Measurements from ENCODE around the gene ANKRD13B.

ANKRD13B gene

GRCh38 chr17:29592850-29593551, at the start of gene ANKRD13B:
ANKRD13B (plus strand) TSS chr17:29593132; CDS start chr17:29593622, 490 bp downstream.
- no peak for TF ChIP-seq CTCF (IDR thresholded peaks at IDR 0.05; ENCODE audit: low read depth, low read length)

DNA sequence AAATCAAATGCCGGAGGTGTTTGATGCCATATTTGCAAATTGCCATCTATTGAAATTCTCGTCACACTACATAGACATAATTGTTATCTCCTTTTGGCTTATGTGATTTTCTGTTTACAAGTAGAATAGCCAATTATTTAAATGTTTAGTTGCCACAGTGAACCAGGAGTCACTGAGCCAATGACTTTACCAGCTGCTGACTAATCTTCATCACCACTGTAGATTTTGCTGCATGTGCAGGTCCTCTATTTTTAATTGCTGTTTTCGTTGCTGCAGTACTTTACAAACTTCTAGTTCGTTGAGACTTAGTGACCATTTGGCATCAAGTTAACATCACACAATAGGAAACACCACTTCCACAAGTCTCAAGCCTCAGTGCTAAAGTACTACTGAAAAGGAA, 48.9 kb upstream of the ANKRD13B start:
- H3K4me3 ChIP-seq (ENCODE audit: low read depth, low read length), result no peak overlapping the region
- no peak for TF ChIP-seq CTCF (IDR thresholded peaks at IDR 0.05; ENCODE audit: low read depth, low read length)

More at GRCh38 chr17:29592850-29593551, at the start of gene ANKRD13B:
- H3K4me3 ChIP-seq (ENCODE audit: low read depth, low read length), result peak within 1 kb of the TSS; percentile 59

GRCh38 chr17:29546085-29546484, 46.8 kb upstream of the ANKRD13B start:
- no peak overlapping the region for H3K4me3 ChIP-seq (ENCODE audit: low read depth, low read length)
- no peak for TF ChIP-seq CTCF (IDR thresholded peaks at IDR 0.05; ENCODE audit: low read depth, low read length)

- TF ChIP-seq CTCF (IDR thresholded peaks at IDR 0.05; ENCODE audit: low read depth, low read length), result no peak
- H3K4me3 ChIP-seq (ENCODE audit: low read depth, low read length), result no peak overlapping the region
Observed at GRCh38 chr17:29546830-29547229, 46.1 kb upstream of the ANKRD13B start.

GRCh38 chr17:29549177-29549923, 43.6 kb upstream of the ANKRD13B start:
- no peak for TF ChIP-seq CTCF (IDR thresholded peaks at IDR 0.05; ENCODE audit: low read depth, low read length)
- no peak overlapping the region for H3K4me3 ChIP-seq (ENCODE audit: low read depth, low read length)

DNA sequence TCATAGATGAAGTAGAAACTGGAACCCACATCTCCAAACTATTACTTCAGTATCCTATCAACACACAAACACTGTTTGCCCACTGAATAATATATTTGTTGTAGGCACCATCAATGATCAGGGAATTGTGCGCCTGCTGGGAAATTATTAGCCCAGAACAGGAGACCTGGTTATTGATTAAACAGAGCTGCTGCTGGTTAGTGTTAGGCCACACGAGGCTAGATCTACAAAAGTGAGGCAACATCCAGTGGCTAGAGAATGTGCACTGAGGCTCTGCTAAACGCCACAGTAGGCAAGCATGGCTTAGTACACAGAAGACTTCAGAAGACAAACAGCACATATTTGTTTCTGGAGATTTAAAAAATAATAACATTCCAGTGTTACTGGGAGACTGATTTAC, 37.1 kb upstream of the ANKRD13B start:
- no peak for TF ChIP-seq CTCF (IDR thresholded peaks at IDR 0.05; ENCODE audit: low read depth, low read length)
- H3K4me3 ChIP-seq (ENCODE audit: low read depth, low read length), result no peak overlapping the region

- no peak for TF ChIP-seq CTCF (IDR thresholded peaks at IDR 0.05; ENCODE audit: low read depth, low read length)
- no peak overlapping the region for H3K4me3 ChIP-seq (ENCODE audit: low read depth, low read length)
Observed at GRCh38 chr17:29557085-29557738, 35.7 kb upstream of the ANKRD13B start.
